GM12801 (cell line): ENCODE data around the gene HINT2.

Source experiments
- CTCF ChIP-seq: IDR thresholded peaks from one replicate; pipeline ENCODE4 v1.5.1; 2011; ENCODE audit warnings: control low read depth; ENCODE audit not compliant: insufficient read length; ENCODE audit errors: extremely low read depth

Gene HINT2

GRCh38 chr9:35792826-35793225 is 22.0 kb downstream of the HINT2 start:
- no peak for TF ChIP-seq CTCF

GRCh38 chr9:35792024-35792813 is 22.6 kb downstream of the HINT2 start:
- TF ChIP-seq CTCF: no peak

GRCh38 chr9:35791297-35791921 is 23.4 kb downstream of the HINT2 start, which contains the start of gene NPR2:
NPR2 (plus strand) TSS chr9:35791591; CDS start chr9:35792409, 818 bp downstream.
- TF ChIP-seq CTCF: no peak

- TF ChIP-seq CTCF: peak; percentile 82
Observed at GRCh38 chr9:35790385-35791296, 24.2 kb downstream of the HINT2 start.

- TF ChIP-seq CTCF: no peak
Observed at GRCh38 chr9:35790025-35790384, 24.8 kb downstream of the HINT2 start.

GRCh38 chr9:35789541-35789940 is 25.3 kb downstream of the HINT2 start:
- TF ChIP-seq CTCF: no peak

- no peak for TF ChIP-seq CTCF
Observed at GRCh38 chr9:35783418-35783817, 31.4 kb downstream of the HINT2 start.
